Measurements from ENCODE around the gene WDR1. TPM values are rescaled to one million over a fixed set of nuclear protein-coding genes. Genes with fewer than 3 reads are reported as not detected.
A peak's percentile ranks its signal among the peaks of the same experiment; 100 is the strongest.

Gene WDR1
- total and polyA plus RNA-seq, 2 of the 13 experiments (the other 11 are each of a cell fraction or from before 2014, with no cell fraction given): 106 to 198 TPM

DNA sequence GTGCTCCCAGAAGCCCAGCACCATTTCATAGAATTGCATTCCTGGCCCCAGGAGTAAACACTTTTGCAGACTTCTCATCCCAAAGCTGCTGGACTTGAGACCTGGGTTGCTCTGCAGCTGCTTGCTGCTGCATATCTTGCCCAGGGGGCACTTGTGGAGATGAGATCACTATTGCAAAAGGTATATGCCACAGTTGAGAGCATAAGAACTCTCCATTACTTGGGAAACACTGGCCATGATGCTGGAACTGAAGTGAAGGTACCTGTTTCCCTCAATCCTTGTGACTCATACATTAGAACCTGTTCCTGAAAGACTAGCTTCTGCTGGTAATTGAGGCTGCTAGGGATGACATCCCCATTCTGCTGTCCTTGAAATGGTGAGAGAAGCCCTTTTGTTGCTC lies 43.1 kb upstream of the WDR1 start (continued):
- TF ChIP-seq KAT2B (IDR thresholded peaks at IDR 0.05; ENCODE audit: borderline replicate concordance, low read depth, low read length): no peak
- no peak for TF ChIP-seq NR2C2 (CRISPR knock-in tag; IDR thresholded peaks at IDR 0.05; ENCODE audit: borderline replicate concordance)
- no peak for TF ChIP-seq GPN1 (CRISPR knock-in tag; IDR thresholded peaks at IDR 0.05; ENCODE audit: borderline replicate concordance)
- no peak for TF ChIP-seq CBX5 (CRISPR knock-in tag; IDR thresholded peaks at IDR 0.05; ENCODE audit: borderline replicate concordance)
- TF ChIP-seq PAF1 (CRISPR knock-in tag; IDR thresholded peaks at IDR 0.05): no peak
- TF ChIP-seq ZNF557 (CRISPR knock-in tag; IDR thresholded peaks at IDR 0.05): no peak

DNA sequence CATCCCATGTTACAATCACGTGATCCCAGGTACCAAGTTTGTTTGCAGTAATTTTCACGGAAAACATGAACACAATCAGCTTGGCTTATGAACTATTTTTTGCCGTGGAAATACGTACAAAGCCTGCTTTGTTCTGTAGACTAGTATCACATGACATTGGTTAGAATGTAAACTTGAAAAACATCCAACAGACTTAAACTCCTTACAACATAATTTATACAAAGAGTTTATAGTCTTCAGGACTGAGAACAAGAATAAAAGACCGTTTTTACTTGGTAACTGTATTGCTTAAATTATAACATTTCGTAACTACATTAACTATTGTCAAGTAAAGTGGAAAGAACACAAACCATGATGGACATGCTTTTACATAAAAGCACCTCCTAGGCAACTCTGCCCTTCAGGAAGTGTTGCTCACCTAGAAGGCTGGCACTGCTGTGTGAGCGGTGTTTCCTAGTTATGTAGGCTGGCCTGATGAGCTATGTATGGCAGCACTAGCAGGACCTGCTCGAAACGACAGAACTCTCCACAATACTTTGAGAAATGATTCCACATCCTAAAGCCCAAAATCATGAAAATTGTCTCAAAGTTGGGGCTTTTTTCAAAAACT lies 41.8 kb upstream of the WDR1 start:
- FAIRE-seq (no peak), ATAC-seq (no peak), DNase-seq (ENCODE audit: low spot score) (peak; percentile 16)
- Histone ChIP-seq H2AFZ (ENCODE audit: low read length) (no peak overlapping the region), H3K27ac (ENCODE audit: extremely low read length, insufficient read depth, low read length) (no peak overlapping the region), H3K36me3 (replicated peaks in 1 of 2; ENCODE audit: control insufficient read depth in 1 of 2, insufficient read depth in 2 of 2, low read length in 2 of 2) (no peaks in the 10 kb centered on the region), H3K4me2 (ENCODE audit: low read depth, low read length) (peak overlapping the region; percentile 9; the same call in 1 of the 2 replicates), H3K9me3 (ENCODE audit: low read length) (no peaks in the 10 kb centered on the region), H3K79me2 (ENCODE audit: insufficient read depth, low read length) (no peaks in the 10 kb centered on the region), H3K27me3 (ENCODE audit: control insufficient read depth in 1 of 2, insufficient read depth in 2 of 2, low read length in 2 of 2) (peaks cover 0 to 11% of the 10 kb centered on the region in 2 experiments; a peak in 2 of 5 replicates), H3K9ac (ENCODE audit: insufficient read depth, low read depth, low read length) (no peak overlapping the region), H3K4me3 (replicated peaks in 1 of 3; ENCODE audit: insufficient read depth in 1 of 3, low read depth in 2 of 3, low read length in 3 of 3) (no peak overlapping the region), H4K20me1 (ENCODE audit: insufficient read depth, low read length) (no peaks in the 10 kb centered on the region), H3K4me1 (ENCODE audit: insufficient read depth, low read length) (peaks cover 23% of the 10 kb centered on the region)
- in situ Hi-C loops (cut with HindIII; ENCODE audit: extremely low pct_ligation_motif_present, low pct_unique_long_range_greater_than_20kb): loop anchor here (5.0 to 25.0 kb wide), 2 partner anchors 389 to 1254 kb away; no protein-coding TSS in a partner anchor
- intact Hi-C loops (cut with micrococcal nuclease; ENCODE audit: unreplicated experiment): loop anchor here (5.0 kb wide), 1 partner anchor 396 kb away; no protein-coding TSS in a partner anchor
- TF ChIP-seq BHLHE40 (IDR thresholded peaks at IDR 0.05; ENCODE audit: low read length): 0 out of 2 replicates have a peak, but pooled peaks have one; percentile 23
- TF ChIP-seq, protein P1, sequence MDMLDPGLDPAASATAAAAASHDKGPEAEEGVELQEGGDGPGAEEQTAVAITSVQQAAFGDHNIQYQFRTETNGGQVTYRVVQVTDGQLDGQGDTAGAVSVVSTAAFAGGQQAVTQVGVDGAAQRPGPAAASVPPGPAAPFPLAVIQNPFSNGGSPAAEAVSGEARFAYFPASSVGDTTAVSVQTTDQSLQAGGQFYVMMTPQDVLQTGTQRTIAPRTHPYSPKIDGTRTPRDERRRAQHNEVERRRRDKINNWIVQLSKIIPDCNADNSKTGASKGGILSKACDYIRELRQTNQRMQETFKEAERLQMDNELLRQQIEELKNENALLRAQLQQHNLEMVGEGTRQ (IDR thresholded peaks at IDR 0.05; ENCODE audit: low read depth, low read length): peak; percentile 60
- TF ChIP-seq, protein P1 (CRISPR knock-in tag; IDR thresholded peaks at IDR 0.05; ENCODE audit: borderline replicate concordance): no peak
- TF ChIP-seq, protein P2, sequence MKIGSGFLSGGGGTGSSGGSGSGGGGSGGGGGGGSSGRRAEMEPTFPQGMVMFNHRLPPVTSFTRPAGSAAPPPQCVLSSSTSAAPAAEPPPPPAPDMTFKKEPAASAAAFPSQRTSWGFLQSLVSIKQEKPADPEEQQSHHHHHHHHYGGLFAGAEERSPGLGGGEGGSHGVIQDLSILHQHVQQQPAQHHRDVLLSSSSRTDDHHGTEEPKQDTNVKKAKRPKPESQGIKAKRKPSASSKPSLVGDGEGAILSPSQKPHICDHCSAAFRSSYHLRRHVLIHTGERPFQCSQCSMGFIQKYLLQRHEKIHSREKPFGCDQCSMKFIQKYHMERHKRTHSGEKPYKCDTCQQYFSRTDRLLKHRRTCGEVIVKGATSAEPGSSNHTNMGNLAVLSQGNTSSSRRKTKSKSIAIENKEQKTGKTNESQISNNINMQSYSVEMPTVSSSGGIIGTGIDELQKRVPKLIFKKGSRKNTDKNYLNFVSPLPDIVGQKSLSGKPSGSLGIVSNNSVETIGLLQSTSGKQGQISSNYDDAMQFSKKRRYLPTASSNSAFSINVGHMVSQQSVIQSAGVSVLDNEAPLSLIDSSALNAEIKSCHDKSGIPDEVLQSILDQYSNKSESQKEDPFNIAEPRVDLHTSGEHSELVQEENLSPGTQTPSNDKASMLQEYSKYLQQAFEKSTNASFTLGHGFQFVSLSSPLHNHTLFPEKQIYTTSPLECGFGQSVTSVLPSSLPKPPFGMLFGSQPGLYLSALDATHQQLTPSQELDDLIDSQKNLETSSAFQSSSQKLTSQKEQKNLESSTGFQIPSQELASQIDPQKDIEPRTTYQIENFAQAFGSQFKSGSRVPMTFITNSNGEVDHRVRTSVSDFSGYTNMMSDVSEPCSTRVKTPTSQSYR (CRISPR knock-in tag; IDR thresholded peaks at IDR 0.05; ENCODE audit: borderline replicate concordance): peak; percentile 24; the same call in 1 of the 2 replicates
- TF ChIP-seq PHF8 (CRISPR knock-in tag; IDR thresholded peaks at IDR 0.05): no peak
- TF ChIP-seq FOXA3 (CRISPR knock-in tag; IDR thresholded peaks at IDR 0.05): 0 out of 2 replicates have a peak, but pooled peaks have one; percentile 13
- peak; percentile 44; the same call in 1 of the 2 replicates for TF ChIP-seq RAD51 (IDR thresholded peaks at IDR 0.05; ENCODE audit: borderline replicate concordance)
- TF ChIP-seq, protein P3, sequence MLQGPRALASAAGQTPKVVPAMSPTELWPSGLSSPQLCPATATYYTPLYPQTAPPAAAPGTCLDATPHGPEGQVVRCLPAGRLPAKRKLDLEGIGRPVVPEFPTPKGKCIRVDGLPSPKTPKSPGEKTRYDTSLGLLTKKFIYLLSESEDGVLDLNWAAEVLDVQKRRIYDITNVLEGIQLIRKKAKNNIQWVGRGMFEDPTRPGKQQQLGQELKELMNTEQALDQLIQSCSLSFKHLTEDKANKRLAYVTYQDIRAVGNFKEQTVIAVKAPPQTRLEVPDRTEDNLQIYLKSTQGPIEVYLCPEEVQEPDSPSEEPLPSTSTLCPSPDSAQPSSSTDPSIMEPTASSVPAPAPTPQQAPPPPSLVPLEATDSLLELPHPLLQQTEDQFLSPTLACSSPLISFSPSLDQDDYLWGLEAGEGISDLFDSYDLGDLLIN (CRISPR knock-in tag; IDR thresholded peaks at IDR 0.05; ENCODE audit: borderline replicate concordance): no peak
- ChIA-PET CTCF (ENCODE audit: low intra/inter-chr PET ratio, low total read pairs) (interaction anchor here (1.9 kb wide), 1 partner anchor 245 kb away, joined by 13 read pairs; no protein-coding TSS in a partner anchor), POLR2A (interaction anchor here (0.7 to 3.0 kb wide), 3 partner anchors 37 to 41 kb away, joined by 3 to 15 read pairs (median 5); no protein-coding TSS in a partner anchor)
- 7% methylated on average over 9 of the region's 9 CpGs for WGBS (ENCODE audit: low lambda C conversion rate)
- no TSS peak for BruUV-seq (replicated peaks)
